K562 (cell line): ENCODE data around the gene PIP4K2A. TPM values are rescaled to one million over a fixed set of nuclear protein-coding genes. Genes with fewer than 3 reads are reported as not detected.

ENCODE experiments used
- ADNP ChIP-seq: fragments of 200-800 bp; sonication (Bioruptor generic); IDR thresholded peaks from 2 replicates; pipeline ENCODE4 v1.6.1; 2016; ENCODE audit warnings: missing genetic modification characterization, missing compliant biosample characterization
- ATF1 ChIP-seq, 2 experiments: fragments of 450-650 bp in 1 of 2; IDR thresholded peaks; 2 replicates each; pipeline ENCODE4 v1.6.1; 2016; ENCODE audit warnings: missing compliant biosample characterization in 1 of 2, missing genetic modification characterization in 1 of 2
- ATF4 ChIP-seq: fragments of 450-650 bp; formaldehyde crosslinking; IDR thresholded peaks from 2 replicates; pipeline ENCODE4 v1.4.0; 2022; ENCODE audit warnings: mild to moderate bottlenecking, moderate library complexity
- E2F4 ChIP-seq: sonication (generic); formaldehyde crosslinking; IDR thresholded peaks from 2 replicates; pipeline ENCODE4 v1.8.0; 2022; ENCODE audit warnings: mild to moderate bottlenecking, low read depth, missing genetic modification reagents
- MBD1 ChIP-seq: fragments of 250-450 bp; sonication (Bioruptor Pico); IDR thresholded peaks from 2 replicates; pipeline ENCODE4 v1.8.0; 2022; ENCODE audit warnings: inconsistent platforms
- MED1 ChIP-seq: sonication (generic); formaldehyde crosslinking; IDR thresholded peaks from 2 replicates; pipeline ENCODE4 v1.8.1; 2023; ENCODE audit warnings: missing genetic modification reagents, borderline replicate concordance
- MLX ChIP-seq, 2 experiments: fragments of 450-650 bp in 1 of 2; sonication (generic) in 1 of 2; formaldehyde crosslinking; conservative IDR thresholded peaks; 2 replicates each; pipeline versions ENCODE4 v1.4.0 to v1.8.1; 2020 to 2022; ENCODE audit warnings: mild to moderate bottlenecking in 1 of 2, missing genetic modification reagents in 1 of 2
- PHB2 ChIP-seq: fragments of 450-650 bp; IDR thresholded peaks from 2 replicates; pipeline ENCODE4 v1.6.1; 2017; ENCODE audit warnings: low read depth
- PHF8 ChIP-seq: fragments of 200-600 bp; sonication (generic); IDR thresholded peaks from 2 replicates; pipeline ENCODE4 v1.6.1; 2012; ENCODE audit warnings: mixed run types, mild to moderate bottlenecking, inconsistent platforms, low read length, moderate library complexity, borderline replicate concordance
- PKNOX1 ChIP-seq: fragments of 450-650 bp; IDR thresholded peaks from 2 replicates; pipeline ENCODE4 v1.6.1; 2016
- SREBF2 ChIP-seq: sonication (generic); formaldehyde crosslinking; IDR thresholded peaks from 2 replicates; pipeline ENCODE4 v1.4.0; 2020; ENCODE audit warnings: mild to moderate bottlenecking, missing genetic modification reagents
- TSHZ1 ChIP-seq: fragments of 250-450 bp; sonication (Bioruptor Pico); IDR thresholded peaks from 2 replicates; pipeline ENCODE4 v1.4.0; 2020; ENCODE audit warnings: mild to moderate bottlenecking, moderate library complexity
- USF2 ChIP-seq: sonication (generic); formaldehyde crosslinking; IDR thresholded peaks from 2 replicates; pipeline ENCODE4 v1.5.0; 2020; ENCODE audit warnings: missing genetic modification reagents
- ZBTB1 ChIP-seq: sonication (generic); formaldehyde crosslinking; IDR thresholded peaks from 2 replicates; pipeline ENCODE4 v1.8.1; 2023; ENCODE audit warnings: missing genetic modification reagents, low read depth, mild to moderate bottlenecking, borderline replicate concordance
- ZFP1 ChIP-seq: fragments of 450-650 bp; formaldehyde crosslinking; IDR thresholded peaks from 2 replicates; pipeline ENCODE4 v1.4.0; 2020; ENCODE audit warnings: mild to moderate bottlenecking, mixed read lengths
- polyA plus RNA-seq, 8 experiments: library from polyadenylated mRNA; depleted of rRNA in 4 of 8; stranded (reverse) in 5 of 8; unstranded in 3 of 8; fragments of >200 nt; fragmentation: Nextera tagmentation in 2 of 8; fragmentation: Illumina TruSeq in 1 of 8; extraction: Ambion mirVana in 2 of 8; extraction: Trizol in 1 of 8; gene quantifications; 2 replicates each; pipeline versions ENCODE4 v1.2.1 to v1.2.3, GENCODE V29; 2011 to 2014; ENCODE audit warnings: inconsistent platforms in 1 of 8, missing spikeins in 1 of 8
- total RNA-seq, 7 experiments: library from RNA; depleted of rRNA in 6 of 7; stranded (reverse); fragments of >200 nt in 6 of 7; fragmentation: Illumina TruSeq in 2 of 7; extraction: Trizol in 2 of 7; gene quantifications; 2 replicates each; pipeline versions ENCODE4 v1.2.1 to v1.2.3, GENCODE V29; 2011 to 2021; ENCODE audit warnings: low replicate concordance in 1 of 7

Gene PIP4K2A
- total and polyA plus RNA-seq, 9 of the 15 experiments (the other 6 are each of a cell fraction or from before 2014, with no cell fraction given): 35.6 to 117 (median 71.9) TPM

GRCh38 chr10:22714479-22715289, at the start of gene PIP4K2A (continued):
- TF ChIP-seq MBD1 (CRISPR knock-in tag) (no peak), MLX (CRISPR knock-in tag; conservative IDR thresholded peaks at IDR 0.05) (no peak), ATF1 (CRISPR knock-in tag; IDR thresholded peaks at IDR 0.05) (no peak), ATF1 (tag; IDR thresholded peaks at IDR 0.05) (peak; percentile 38), TSHZ1 (no peak), SREBF2 (CRISPR knock-in tag) (no peak), ZBTB1 (CRISPR knock-in tag) (peak; percentile 79), PHB2 (no peak), ADNP (tag) (no peak), MED1 (CRISPR knock-in tag) (no peak), ATF4 (CRISPR knock-in tag) (0 out of 2 replicates have a peak, but pooled peaks have one; percentile 4), ZFP1 (CRISPR knock-in tag) (no peak), PHF8 (peak; percentile 78; the same call in 1 of the 2 replicates), USF2 (no peak), PKNOX1 (no peak), E2F4 (CRISPR knock-in tag) (no peak)
